SK-N-SH (cell line): Measurements from ENCODE around the gene KRTAP20-3.

Experiments
- CTCF ChIP-seq: fragments of 200-600 bp; sonication (generic); IDR thresholded peaks from 2 replicates; pipeline ENCODE4 v1.6.1; 2017; ENCODE audit warnings: antibody characterized with exemption, mild to moderate bottlenecking, moderate library complexity
- EP300 ChIP-seq, 2 experiments: IDR thresholded peaks; 2 replicates each; pipeline versions ENCODE4 v1.4.0 to v1.6.1; 2012; ENCODE audit warnings: borderline replicate concordance in 1 of 2, low read depth in 1 of 2, low read length in 1 of 2
- EZH2phosphoT487 ChIP-seq: fragments of 200-600 bp; sonication (generic); IDR thresholded peaks from 2 replicates; pipeline ENCODE4 v1.6.1; 2017; ENCODE audit warnings: low read depth, mixed run types, mild to moderate bottlenecking, antibody characterized with exemption, moderate library complexity, borderline replicate concordance
- JUND ChIP-seq: IDR thresholded peaks from 2 replicates; pipeline ENCODE4 v1.4.0; 2012
- MAX ChIP-seq: IDR thresholded peaks from 2 replicates; pipeline ENCODE4 v1.4.0; 2012; ENCODE audit warnings: low read depth
- MXI1 ChIP-seq: IDR thresholded peaks from 2 replicates; pipeline ENCODE4 v1.6.1; 2012; ENCODE audit warnings: mild to moderate bottlenecking, low read depth, low read length, improper control_type of control experiment
- NRF1 ChIP-seq: IDR thresholded peaks from 2 replicates; pipeline ENCODE4 v1.6.1; 2012; ENCODE audit warnings: low read depth, mild to moderate bottlenecking, low read length
- RAD21 ChIP-seq: IDR thresholded peaks from 2 replicates; pipeline ENCODE4 v1.6.1; 2012; ENCODE audit warnings: mild to moderate bottlenecking, low read length
- REST ChIP-seq: IDR thresholded peaks from 2 replicates; pipeline ENCODE4 v1.6.1; 2012; ENCODE audit warnings: mild to moderate bottlenecking, low read depth, low read length, moderate library complexity
- SMC3 ChIP-seq: IDR thresholded peaks from 2 replicates; pipeline ENCODE4 v1.6.1; 2012; ENCODE audit warnings: low read depth, low read length, improper control_type of control experiment
- TAF1 ChIP-seq: IDR thresholded peaks from 2 replicates; pipeline ENCODE4 v1.6.1; 2012; ENCODE audit warnings: low read depth, mild to moderate bottlenecking, low read length, moderate library complexity, borderline replicate concordance
- TEAD4 ChIP-seq: IDR thresholded peaks from 2 replicates; pipeline ENCODE4 v1.4.0; 2012; ENCODE audit warnings: mild to moderate bottlenecking, borderline replicate concordance; ENCODE audit not compliant: insufficient read depth
- USF1 ChIP-seq: IDR thresholded peaks from 2 replicates; pipeline ENCODE4 v1.4.0; 2012; ENCODE audit warnings: low read depth, borderline replicate concordance
- YY1 ChIP-seq: IDR thresholded peaks from 2 replicates; pipeline ENCODE4 v1.4.0; 2012; ENCODE audit warnings: low read depth, mild to moderate bottlenecking

GRCh38 chr21:30615199-30615598 lies 27.5 kb upstream of the KRTAP20-3 start:
- no peak for TF ChIP-seq CTCF
- no peak for TF ChIP-seq USF1
- TF ChIP-seq REST: no peak
- TF ChIP-seq TAF1: no peak
- TF ChIP-seq JUND: no peak
- no peak for TF ChIP-seq MXI1
- TF ChIP-seq RAD21: no peak
- TF ChIP-seq TEAD4: no peak
- no peak for TF ChIP-seq MAX
- no peak for TF ChIP-seq EZH2phosphoT487
- no peak for TF ChIP-seq YY1
- no peak for TF ChIP-seq EP300 (IDR thresholded peaks at IDR 0.05; ENCODE audit: borderline replicate concordance in 1 of 2, low read depth in 1 of 2, low read length in 1 of 2)
- no peak for TF ChIP-seq SMC3
- no peak for TF ChIP-seq NRF1
